HepG2 (cell line): ENCODE measurements around the gene FAF1. TPM values are rescaled to one million over a fixed set of nuclear protein-coding genes. Genes with fewer than 3 reads are reported as not detected.

Experiments used
- ARNT2 ChIP-seq: sonication (generic); formaldehyde crosslinking; IDR thresholded peaks from 2 replicates; pipeline ENCODE4 v1.8.0; 2022; ENCODE audit warnings: mild to moderate bottlenecking, low read depth, missing genetic modification reagents, moderate library complexity
- CBFB ChIP-seq: sonication (generic); formaldehyde crosslinking; IDR thresholded peaks from 2 replicates; pipeline ENCODE4 v1.4.0; 2020; ENCODE audit warnings: missing genetic modification reagents
- HMGXB4 ChIP-seq, 2 experiments: sonication (generic) in 1 of 2; formaldehyde crosslinking in 1 of 2; IDR thresholded peaks; 2 replicates each; pipeline versions ENCODE4 v1.4.0 to v1.6.1; 2018 to 2020; ENCODE audit warnings: missing genetic modification reagents in 2 of 2, borderline replicate concordance in 1 of 2, low read depth in 1 of 2, mild to moderate bottlenecking in 1 of 2, missing biosample characterization in 1 of 2
- IRX3 ChIP-seq: sonication (generic); formaldehyde crosslinking; IDR thresholded peaks from 2 replicates; pipeline ENCODE4 v1.8.1; 2023; ENCODE audit warnings: mild to moderate bottlenecking, low read depth, missing genetic modification reagents, borderline replicate concordance
- KAT7 ChIP-seq: IDR thresholded peaks from 2 replicates; pipeline ENCODE4 v1.6.1; 2018; ENCODE audit warnings: borderline replicate concordance, missing compliant biosample characterization
- KDM2A ChIP-seq: sonication (generic); formaldehyde crosslinking; IDR thresholded peaks from 2 replicates; pipeline ENCODE4 v1.4.0; 2020; ENCODE audit warnings: low read depth, missing genetic modification reagents, borderline replicate concordance
- KMT2A ChIP-seq: sonication (generic); formaldehyde crosslinking; IDR thresholded peaks from 2 replicates; pipeline ENCODE4 v1.4.0; 2020; ENCODE audit warnings: missing genetic modification reagents
- MED1 ChIP-seq: sonication (generic); formaldehyde crosslinking; IDR thresholded peaks from 2 replicates; pipeline ENCODE4 v1.4.0; 2020; ENCODE audit warnings: missing genetic modification reagents
- MXD3 ChIP-seq: IDR thresholded peaks from 2 replicates; pipeline ENCODE4 v1.6.1; 2016; ENCODE audit warnings: mild to moderate bottlenecking, missing biosample characterization, missing genetic modification reagents
- NFKBIZ ChIP-seq: IDR thresholded peaks from 2 replicates; pipeline ENCODE4 v1.6.1; 2018; ENCODE audit warnings: missing genetic modification reagents, missing compliant biosample characterization
- NKX3-1 ChIP-seq: sonication (generic); formaldehyde crosslinking; IDR thresholded peaks from 2 replicates; pipeline ENCODE4 v1.5.0; 2020; ENCODE audit warnings: missing genetic modification reagents
- PRPF4 ChIP-seq: fragments of 200-400 bp; formaldehyde crosslinking; IDR thresholded peaks from 2 replicates; pipeline ENCODE4 v1.6.1; 2016; ENCODE audit warnings: low read length, low read depth; ENCODE audit not compliant: poor library complexity, severe bottlenecking
- THAP11 ChIP-seq: IDR thresholded peaks from 2 replicates; pipeline ENCODE4 v1.6.1; 2016; ENCODE audit warnings: missing biosample characterization, missing genetic modification reagents
- ZBTB21 ChIP-seq: sonication (generic); formaldehyde crosslinking; IDR thresholded peaks from 2 replicates; pipeline ENCODE4 v1.4.0; 2020; ENCODE audit warnings: missing genetic modification reagents
- ZBTB46 ChIP-seq: sonication (generic); formaldehyde crosslinking; IDR thresholded peaks from 2 replicates; pipeline ENCODE4 v1.4.0; 2020; ENCODE audit warnings: mild to moderate bottlenecking, missing genetic modification reagents, borderline replicate concordance
- ZNF12 ChIP-seq: sonication (generic); formaldehyde crosslinking; IDR thresholded peaks from 2 replicates; pipeline ENCODE4 v1.5.0; 2020; ENCODE audit warnings: missing genetic modification reagents
- ZNF224 ChIP-seq: sonication (generic); formaldehyde crosslinking; IDR thresholded peaks from 2 replicates; pipeline ENCODE4 v1.5.0; 2020; ENCODE audit warnings: mild to moderate bottlenecking, missing genetic modification reagents
- ZNF3 ChIP-seq: IDR thresholded peaks from 2 replicates; pipeline ENCODE4 v1.7.0; 2017; ENCODE audit warnings: inconsistent platforms
- ZNF33A ChIP-seq: sonication (generic); formaldehyde crosslinking; IDR thresholded peaks from 2 replicates; pipeline ENCODE4 v1.5.1; 2020; ENCODE audit warnings: missing genetic modification reagents, mild to moderate bottlenecking, moderate library complexity, borderline replicate concordance
- ZNF501 ChIP-seq: sonication (generic); formaldehyde crosslinking; IDR thresholded peaks from 2 replicates; pipeline ENCODE4 v1.5.1; 2020; ENCODE audit warnings: mild to moderate bottlenecking, moderate library complexity, missing genetic modification reagents
- polyA plus RNA-seq, 8 experiments: library from polyadenylated mRNA; depleted of rRNA in 3 of 8; stranded (reverse) in 7 of 8; unstranded in 1 of 8; fragments of >200 nt; fragmentation: Illumina TruSeq in 4 of 8; extraction: Trizol in 4 of 8; gene quantifications; 2 replicates each; pipeline versions ENCODE4 v1.2.1 to v1.2.3, GENCODE V29; 2011 to 2016; ENCODE audit warnings: low read depth in 4 of 8, missing spikeins in 1 of 8, mixed read lengths in 1 of 8; ENCODE audit not compliant: insufficient read depth in 1 of 8
- total RNA-seq, 5 experiments: library from RNA; depleted of rRNA; stranded (reverse); fragments of >200 nt; fragmentation: Illumina TruSeq; extraction: Trizol; gene quantifications; 2 replicates each; pipeline ENCODE4 v1.2.3, GENCODE V29; 2016; ENCODE audit warnings: low read depth in 1 of 5
- TF ChIP-seq, protein P1 (sequence below): sonication (generic); formaldehyde crosslinking; IDR thresholded peaks from 2 replicates; pipeline ENCODE4 v1.8.0; 2022; ENCODE audit warnings: mild to moderate bottlenecking, missing genetic modification reagents, moderate library complexity
- TF ChIP-seq, protein P2 (sequence below): sonication (generic); formaldehyde crosslinking; IDR thresholded peaks from 2 replicates; pipeline ENCODE4 v1.9.0; 2021; ENCODE audit warnings: missing genetic modification reagents, borderline replicate concordance

FAF1 gene
- total and polyA plus RNA-seq, 2 of the 13 experiments (the other 11 are each of a cell fraction or from before 2014, with no cell fraction given): 19.4 to 63.3 TPM

DNA sequence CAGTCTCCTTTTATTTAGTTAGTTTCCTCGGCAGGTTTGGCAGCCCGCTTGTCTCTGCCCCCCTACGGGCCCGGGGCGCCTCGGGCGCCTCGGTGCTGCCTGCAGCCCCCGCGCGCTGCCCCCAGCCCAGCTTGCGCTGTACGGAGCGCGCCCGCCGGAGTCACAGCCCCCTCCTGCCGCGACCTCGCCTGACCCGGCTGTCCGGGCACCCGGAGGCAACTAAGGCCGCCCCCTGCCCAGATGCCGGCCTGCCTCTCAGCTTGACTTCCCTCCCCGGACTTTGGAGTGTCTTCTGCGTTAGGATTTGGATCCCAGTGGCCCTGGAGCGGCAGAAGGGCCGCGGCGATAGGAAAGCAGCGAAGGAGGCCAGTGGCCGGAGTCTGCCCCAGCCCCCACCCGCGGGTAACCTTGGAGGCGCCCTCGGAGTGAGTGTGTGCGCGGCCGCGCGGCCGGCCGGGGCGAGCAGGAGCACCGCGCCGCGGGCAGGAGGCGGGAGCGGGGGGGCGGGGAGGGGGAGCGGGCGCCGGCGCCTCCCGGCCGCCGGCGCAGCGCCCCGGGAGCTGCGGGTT is 17.6 kb upstream of the FAF1 start (continued):
- TF ChIP-seq, protein P1, sequence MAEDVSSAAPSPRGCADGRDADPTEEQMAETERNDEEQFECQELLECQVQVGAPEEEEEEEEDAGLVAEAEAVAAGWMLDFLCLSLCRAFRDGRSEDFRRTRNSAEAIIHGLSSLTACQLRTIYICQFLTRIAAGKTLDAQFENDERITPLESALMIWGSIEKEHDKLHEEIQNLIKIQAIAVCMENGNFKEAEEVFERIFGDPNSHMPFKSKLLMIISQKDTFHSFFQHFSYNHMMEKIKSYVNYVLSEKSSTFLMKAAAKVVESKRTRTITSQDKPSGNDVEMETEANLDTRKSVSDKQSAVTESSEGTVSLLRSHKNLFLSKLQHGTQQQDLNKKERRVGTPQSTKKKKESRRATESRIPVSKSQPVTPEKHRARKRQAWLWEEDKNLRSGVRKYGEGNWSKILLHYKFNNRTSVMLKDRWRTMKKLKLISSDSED (CRISPR knock-in tag): no peak
- TF ChIP-seq MXD3 (CRISPR knock-in tag): 0 out of 2 replicates have a peak, but pooled peaks have one; percentile 19
- peak; percentile 76; the same call in 1 of the 2 replicates for TF ChIP-seq IRX3 (CRISPR knock-in tag)
- TF ChIP-seq KAT7 (CRISPR knock-in tag): peak; percentile 76; the same call in 1 of the 2 replicates
- TF ChIP-seq ZBTB21: no peak
- TF ChIP-seq ARNT2 (CRISPR knock-in tag): peak; percentile 14; the same call in 1 of the 2 replicates
- TF ChIP-seq CBFB (CRISPR knock-in tag): no peak
- no peak for TF ChIP-seq ZNF33A (CRISPR knock-in tag)
- peak; percentile 63; the same call in 1 of the 2 replicates for TF ChIP-seq KDM2A (CRISPR knock-in tag)
- TF ChIP-seq, protein P2, sequence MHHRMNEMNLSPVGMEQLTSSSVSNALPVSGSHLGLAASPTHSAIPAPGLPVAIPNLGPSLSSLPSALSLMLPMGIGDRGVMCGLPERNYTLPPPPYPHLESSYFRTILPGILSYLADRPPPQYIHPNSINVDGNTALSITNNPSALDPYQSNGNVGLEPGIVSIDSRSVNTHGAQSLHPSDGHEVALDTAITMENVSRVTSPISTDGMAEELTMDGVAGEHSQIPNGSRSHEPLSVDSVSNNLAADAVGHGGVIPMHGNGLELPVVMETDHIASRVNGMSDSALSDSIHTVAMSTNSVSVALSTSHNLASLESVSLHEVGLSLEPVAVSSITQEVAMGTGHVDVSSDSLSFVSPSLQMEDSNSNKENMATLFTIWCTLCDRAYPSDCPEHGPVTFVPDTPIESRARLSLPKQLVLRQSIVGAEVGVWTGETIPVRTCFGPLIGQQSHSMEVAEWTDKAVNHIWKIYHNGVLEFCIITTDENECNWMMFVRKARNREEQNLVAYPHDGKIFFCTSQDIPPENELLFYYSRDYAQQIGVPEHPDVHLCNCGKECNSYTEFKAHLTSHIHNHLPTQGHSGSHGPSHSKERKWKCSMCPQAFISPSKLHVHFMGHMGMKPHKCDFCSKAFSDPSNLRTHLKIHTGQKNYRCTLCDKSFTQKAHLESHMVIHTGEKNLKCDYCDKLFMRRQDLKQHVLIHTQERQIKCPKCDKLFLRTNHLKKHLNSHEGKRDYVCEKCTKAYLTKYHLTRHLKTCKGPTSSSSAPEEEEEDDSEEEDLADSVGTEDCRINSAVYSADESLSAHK (CRISPR knock-in tag): no peak
- TF ChIP-seq NFKBIZ (CRISPR knock-in tag): no peak
- peak; percentile 9; the same call in 1 of the 2 replicates for TF ChIP-seq MED1 (CRISPR knock-in tag)
- TF ChIP-seq ZBTB46 (CRISPR knock-in tag): no peak
- TF ChIP-seq NKX3-1 (CRISPR knock-in tag): 0 out of 2 replicates have a peak, but pooled peaks have one; percentile 63
- TF ChIP-seq ZNF3 (CRISPR knock-in tag): no peak
- TF ChIP-seq PRPF4: no peak
- TF ChIP-seq HMGXB4 (CRISPR knock-in tag; IDR thresholded peaks at IDR 0.05; ENCODE audit: borderline replicate concordance in 1 of 2, low read depth in 1 of 2): 0 out of 4 replicates have a peak, but pooled peaks of 1 of the 2 experiments have one; percentile 64
- 0 out of 2 replicates have a peak, but pooled peaks have one; percentile 48 for TF ChIP-seq ZNF224 (CRISPR knock-in tag)
- TF ChIP-seq ZNF12: no peak
- TF ChIP-seq ZNF501 (CRISPR knock-in tag): no peak
- peak; percentile 37; the same call in 1 of the 2 replicates for TF ChIP-seq THAP11
- TF ChIP-seq KMT2A: peak; percentile 56; the same call in 1 of the 2 replicates
